Measurements from ENCODE around the gene INPP5F. TPM values are rescaled to one million over a fixed set of nuclear protein-coding genes. Genes with fewer than 3 reads are reported as not detected.

Gene INPP5F
- polyA plus RNA-seq, 1 of the 3 experiments (the other 2 are of a cell fraction), result 7.8 TPM

DNA sequence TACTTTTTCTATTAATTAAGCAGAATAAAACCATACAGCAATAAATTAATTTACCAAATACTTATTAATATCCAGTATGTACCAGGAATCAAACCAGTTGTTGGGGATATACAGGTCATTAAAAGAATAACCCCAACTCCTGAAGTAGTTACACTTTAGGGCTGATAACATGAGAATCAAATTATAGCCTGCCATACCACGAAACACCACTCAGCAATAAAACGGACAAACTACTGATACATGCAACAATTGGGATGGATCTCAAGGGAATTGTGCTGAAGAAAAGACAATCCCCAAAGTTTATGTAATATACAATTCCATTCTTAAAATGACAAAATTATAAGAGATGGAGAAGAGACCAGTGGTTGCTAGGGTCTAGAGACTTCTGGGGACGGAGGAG, 124.1 kb downstream of the INPP5F start:
- no peaks in the 10 kb centered on the region for H4K20me1 ChIP-seq (ENCODE audit: insufficient read depth)
- WGBS (ENCODE audit: low lambda C conversion rate), result 88% methylated on average over 3 of the region's 3 CpGs
- H3K9ac ChIP-seq, result no peak overlapping the region; the same call in 1 of the 2 replicates
- peaks cover 57 to 70% of the 10 kb centered on the region in 2 experiments for H3K36me3 ChIP-seq (replicated peaks in 1 of 2; ENCODE audit: control insufficient read depth in 1 of 2, insufficient read depth in 2 of 2, low read length in 1 of 2)
- no peak for TF ChIP-seq EZH2phosphoT487 (IDR thresholded peaks at IDR 0.05; ENCODE audit: borderline replicate concordance, low read depth)
- no peak for TF ChIP-seq FOXJ3 (CRISPR knock-in tag; IDR thresholded peaks at IDR 0.05)
- no peak for TF ChIP-seq NFIC (IDR thresholded peaks at IDR 0.05; ENCODE audit: borderline replicate concordance)
- no peak for TF ChIP-seq RAD21 (IDR thresholded peaks at IDR 0.05; ENCODE audit: low read length)
- no peak for TF ChIP-seq MEF2A (IDR thresholded peaks at IDR 0.05; ENCODE audit: borderline replicate concordance, low read depth)
- TF ChIP-seq, protein P1, sequence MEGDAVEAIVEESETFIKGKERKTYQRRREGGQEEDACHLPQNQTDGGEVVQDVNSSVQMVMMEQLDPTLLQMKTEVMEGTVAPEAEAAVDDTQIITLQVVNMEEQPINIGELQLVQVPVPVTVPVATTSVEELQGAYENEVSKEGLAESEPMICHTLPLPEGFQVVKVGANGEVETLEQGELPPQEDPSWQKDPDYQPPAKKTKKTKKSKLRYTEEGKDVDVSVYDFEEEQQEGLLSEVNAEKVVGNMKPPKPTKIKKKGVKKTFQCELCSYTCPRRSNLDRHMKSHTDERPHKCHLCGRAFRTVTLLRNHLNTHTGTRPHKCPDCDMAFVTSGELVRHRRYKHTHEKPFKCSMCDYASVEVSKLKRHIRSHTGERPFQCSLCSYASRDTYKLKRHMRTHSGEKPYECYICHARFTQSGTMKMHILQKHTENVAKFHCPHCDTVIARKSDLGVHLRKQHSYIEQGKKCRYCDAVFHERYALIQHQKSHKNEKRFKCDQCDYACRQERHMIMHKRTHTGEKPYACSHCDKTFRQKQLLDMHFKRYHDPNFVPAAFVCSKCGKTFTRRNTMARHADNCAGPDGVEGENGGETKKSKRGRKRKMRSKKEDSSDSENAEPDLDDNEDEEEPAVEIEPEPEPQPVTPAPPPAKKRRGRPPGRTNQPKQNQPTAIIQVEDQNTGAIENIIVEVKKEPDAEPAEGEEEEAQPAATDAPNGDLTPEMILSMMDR (IDR thresholded peaks at IDR 0.05), result no peak
- TF ChIP-seq USF2 (IDR thresholded peaks at IDR 0.05; ENCODE audit: borderline replicate concordance, low read depth, low read length), result no peak
- no peak for TF ChIP-seq TEAD4 (IDR thresholded peaks at IDR 0.05; ENCODE audit: borderline replicate concordance, insufficient read depth)
- no peak for TF ChIP-seq GABPA (IDR thresholded peaks at IDR 0.05; ENCODE audit: low read depth)
- TF ChIP-seq, protein P2, sequence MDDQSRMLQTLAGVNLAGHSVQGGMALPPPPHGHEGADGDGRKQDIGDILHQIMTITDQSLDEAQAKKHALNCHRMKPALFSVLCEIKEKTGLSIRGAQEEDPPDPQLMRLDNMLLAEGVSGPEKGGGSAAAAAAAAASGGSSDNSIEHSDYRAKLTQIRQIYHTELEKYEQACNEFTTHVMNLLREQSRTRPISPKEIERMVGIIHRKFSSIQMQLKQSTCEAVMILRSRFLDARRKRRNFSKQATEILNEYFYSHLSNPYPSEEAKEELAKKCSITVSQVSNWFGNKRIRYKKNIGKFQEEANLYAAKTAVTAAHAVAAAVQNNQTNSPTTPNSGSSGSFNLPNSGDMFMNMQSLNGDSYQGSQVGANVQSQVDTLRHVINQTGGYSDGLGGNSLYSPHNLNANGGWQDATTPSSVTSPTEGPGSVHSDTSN (IDR thresholded peaks at IDR 0.05), result no peak
- no peak for TF ChIP-seq ELF1 (IDR thresholded peaks at IDR 0.05)
- no peak for TF ChIP-seq ZBTB33 (IDR thresholded peaks at IDR 0.05; ENCODE audit: borderline replicate concordance, low read depth)
- no peak for TF ChIP-seq EP300 (IDR thresholded peaks at IDR 0.05; ENCODE audit: borderline replicate concordance in 1 of 2, low read depth in 1 of 2, low read length in 1 of 2)
- TF ChIP-seq YY1 (IDR thresholded peaks at IDR 0.05; ENCODE audit: low read depth), result no peak
- TF ChIP-seq POLR2AphosphoS5 (IDR thresholded peaks at IDR 0.05; ENCODE audit: low read depth, low read length), result no peak
- H3K9me2 ChIP-seq, result no peaks in the 10 kb centered on the region
- H2AFZ ChIP-seq (ENCODE audit: low read depth), result 0 out of 2 replicates have a peak overlapping the region, but pooled peaks have one; percentile 3
- 0 out of 4 replicates have a peak, but pooled peaks cover 0 to 18% of the 10 kb centered on the region in 2 experiments for H3K4me1 ChIP-seq (ENCODE audit: control insufficient read depth in 1 of 2, insufficient read depth in 2 of 2, low read depth in 1 of 2, low read length in 1 of 2)
- H3F3A ChIP-seq (replicated peaks; ENCODE audit: insufficient read depth), result peaks cover 9% of the 10 kb centered on the region
- H3K79me2 ChIP-seq (ENCODE audit: insufficient read depth), result peaks cover 40% of the 10 kb centered on the region; the same call in 1 of the 2 replicates
- POLR2A ChIA-PET, result interaction anchor here (0.7 kb wide), 1 partner anchor 64 kb away, joined by 5 read pairs; no protein-coding TSS in a partner anchor
- H3K27me3 ChIP-seq (ENCODE audit: insufficient read depth), result no peaks in the 10 kb centered on the region
- no peaks in the 10 kb centered on the region for H3K9me3 ChIP-seq
- no peak for DNase-seq
- peak overlapping the region; percentile 47 to 53; a peak in 3 of 4 replicates for H3K27ac ChIP-seq (ENCODE audit: low read depth in 2 of 2, low read length in 1 of 2)
- H3K4me3 ChIP-seq (ENCODE audit: low read depth in 2 of 2, low read length in 1 of 2), result no peak overlapping the region
- H3K4me2 ChIP-seq, result peak overlapping the region; percentile 26
- CTCF ChIA-PET, result interaction anchor here (0.6 to 2.9 kb wide), 4 partner anchors 10 to 242 kb away, joined by 3 to 19 read pairs (median 4); no protein-coding TSS in a partner anchor

Measured in SK-N-SH (cell line).